ENCODE measurements around the gene HCK.

Gene HCK

GRCh38 chr20:32062776-32063170 lies 10.7 kb downstream of the HCK start:
- no peak for DNase-seq (ENCODE audit: low spot score)

GRCh38 chr20:32063695-32064094 lies 11.7 kb downstream of the HCK start:
- DNase-seq (ENCODE audit: low spot score), result no peak

- no peak for DNase-seq (ENCODE audit: low spot score)
Measured at GRCh38 chr20:32064667-32065066, 12.6 kb downstream of the HCK start.

- peak; percentile 88 for DNase-seq (ENCODE audit: low spot score)
Measured at GRCh38 chr20:32067234-32067821, 15.3 kb downstream of the HCK start.

GRCh38 chr20:32068174-32068573 lies 16.1 kb downstream of the HCK start:
- DNase-seq (ENCODE audit: low spot score), result no peak

GRCh38 chr20:32069711-32070110 lies 17.7 kb downstream of the HCK start:
- DNase-seq (ENCODE audit: low spot score), result no peak

GRCh38 chr20:32070282-32070681 lies 18.2 kb downstream of the HCK start:
- DNase-seq (ENCODE audit: low spot score), result no peak

- DNase-seq (ENCODE audit: low spot score), result no peak
Measured at GRCh38 chr20:32070690-32071213, 18.7 kb downstream of the HCK start.

- no peak for DNase-seq (ENCODE audit: low spot score)
Measured at GRCh38 chr20:32071395-32072167, 19.5 kb downstream of the HCK start.

- no peak for DNase-seq (ENCODE audit: low spot score)
Measured at GRCh38 chr20:32072168-32072750, 20.2 kb downstream of the HCK start.

- no peak for DNase-seq (ENCODE audit: low spot score)
Measured at GRCh38 chr20:32075534-32075933, 23.5 kb downstream of the HCK start.

- DNase-seq (ENCODE audit: low spot score), result no peak
Measured at GRCh38 chr20:32077190-32077589, 25.1 kb downstream of the HCK start.

GRCh38 chr20:32078322-32078721 lies 26.3 kb downstream of the HCK start:
- no peak for DNase-seq (ENCODE audit: low spot score)

GRCh38 chr20:32078791-32079190 lies 26.7 kb downstream of the HCK start:
- no peak for DNase-seq (ENCODE audit: low spot score)

GRCh38 chr20:32079655-32080109 lies 27.6 kb downstream of the HCK start:
- DNase-seq (ENCODE audit: low spot score), result no peak

- no peak for DNase-seq (ENCODE audit: low spot score)
Measured at GRCh38 chr20:32080783-32081182, 28.7 kb downstream of the HCK start.

GRCh38 chr20:32083469-32083868 lies 31.4 kb downstream of the HCK start:
- no peak for DNase-seq (ENCODE audit: low spot score)

- DNase-seq (ENCODE audit: low spot score), result no peak
Measured at GRCh38 chr20:32087070-32087469, 35.0 kb downstream of the HCK start.

- no peak for DNase-seq (ENCODE audit: low spot score)
Measured at GRCh38 chr20:32088759-32089158, 36.7 kb downstream of the HCK start.

GRCh38 chr20:32089637-32090362 lies 37.8 kb downstream of the HCK start:
- no peak for DNase-seq (ENCODE audit: low spot score)

GRCh38 chr20:32091888-32092346 lies 39.9 kb downstream of the HCK start:
- peak; percentile 90 for DNase-seq (ENCODE audit: low spot score)

- DNase-seq (ENCODE audit: low spot score), result no peak
Measured at GRCh38 chr20:32098786-32099185, 46.7 kb downstream of the HCK start.

Data from GM03348 (cell line).